ENCODE data around the gene NDUFS6. TPM values are rescaled to one million over a fixed set of nuclear protein-coding genes. Genes with fewer than 3 reads are reported as not detected.

NDUFS6 gene
- total RNA-seq, 1 donor from 2014 or later: 181 TPM

Other genes starting within 250 kb of the NDUFS6 start
- 57.9 and 75.9 TPM in 2 replicates for gene MRPL36, start 1.6 kb upstream of the NDUFS6 start, total RNA-seq
- 0.72 TPM in 1 of 2 replicates, not detected in the other for gene IRX4, start 81.5 kb downstream of the NDUFS6 start, total RNA-seq

Measured in epithelial cell of proximal tubule (primary cell).